ENCODE data around the gene ABCA4. TPM values are rescaled to one million over a fixed set of nuclear protein-coding genes. Genes with fewer than 3 reads are reported as not detected.

ABCA4 gene
- total RNA-seq, 2 donors from 2014 or later = under 0.01 TPM

- intact Hi-C loops (cut with DNase I) = loop anchor here (10.0 kb wide), 1 partner anchor 423 kb away; no protein-coding TSS in a partner anchor
- ATAC-seq = no peak
- Histone ChIP-seq H3K27me3 (no peaks in the 10 kb centered on the region), H3K4me3 (no peak overlapping the region), H3K4me1 (no peaks in the 10 kb centered on the region), H3K9me3 (no peaks in the 10 kb centered on the region), H3K36me3 (replicated peaks in 1 of 2; ENCODE audit: insufficient read depth in 1 of 2, low read depth in 2 of 2) (no peaks in the 10 kb centered on the region), H3K27ac (no peak overlapping the region)
- no peak for DNase-seq
- WGBS, 2 donors = 77 to 85% methylated on average over 5 to 9 of the region's 9 CpGs
- no peak for TF ChIP-seq POLR2A (IDR thresholded peaks at IDR 0.05)
- TF ChIP-seq CTCF (IDR thresholded peaks at IDR 0.05) = no peak
Measured at GRCh38 chr1:94031591-94031990, 89.4 kb downstream of the ABCA4 start.

- H3K9me3 ChIP-seq = no peaks in the 10 kb centered on the region
- H3K36me3 ChIP-seq (replicated peaks in 1 of 2; ENCODE audit: insufficient read depth in 1 of 2, low read depth in 2 of 2) = no peaks in the 10 kb centered on the region
- 91 to 96% methylated on average over 4 of the region's 4 CpGs for WGBS, 2 donors
- H3K27ac ChIP-seq = no peak overlapping the region
- ATAC-seq (no peak), DNase-seq (no peak)
- H3K27me3 ChIP-seq = no peaks in the 10 kb centered on the region
- intact Hi-C loops (cut with DNase I) = loop anchor here (10.0 kb wide), 1 partner anchor 424 kb away; no protein-coding TSS in a partner anchor
- H3K4me1 ChIP-seq = no peaks in the 10 kb centered on the region
- TF ChIP-seq POLR2A (IDR thresholded peaks at IDR 0.05) = no peak
- no peak for TF ChIP-seq CTCF (IDR thresholded peaks at IDR 0.05)
- no peak overlapping the region for H3K4me3 ChIP-seq
Measured at GRCh38 chr1:94031154-94031553, 89.8 kb downstream of the ABCA4 start.

GRCh38 chr1:94029130-94029993, 91.6 kb downstream of the ABCA4 start:
- no peak for DNase-seq
- Histone ChIP-seq H3K4me3 (no peak overlapping the region), H3K36me3 (replicated peaks in 1 of 2; ENCODE audit: insufficient read depth in 1 of 2, low read depth in 2 of 2) (no peaks in the 10 kb centered on the region), H3K27ac (no peak overlapping the region), H3K4me1 (no peaks in the 10 kb centered on the region), H3K9me3 (no peaks in the 10 kb centered on the region), H3K27me3 (no peaks in the 10 kb centered on the region)
- 57 to 77% methylated on average over 2 to 6 of the region's 6 CpGs for WGBS, 2 donors
- intact Hi-C loops (cut with DNase I) = no loop called here
- no peak for ATAC-seq
- TF ChIP-seq POLR2A (IDR thresholded peaks at IDR 0.05) (no peak), CTCF (IDR thresholded peaks at IDR 0.05) (no peak)

- no peaks in the 10 kb centered on the region for H3K36me3 ChIP-seq (replicated peaks in 1 of 2; ENCODE audit: insufficient read depth in 1 of 2, low read depth in 2 of 2)
- no peak for TF ChIP-seq CTCF (IDR thresholded peaks at IDR 0.05)
- no peak for TF ChIP-seq POLR2A (IDR thresholded peaks at IDR 0.05)
- intact Hi-C loops (cut with DNase I) = no loop called here
- H3K4me3 ChIP-seq = no peak overlapping the region
- H3K9me3 ChIP-seq = no peaks in the 10 kb centered on the region
- WGBS, 2 donors = 75% methylated on average over 5 of the region's 5 CpGs
- no peaks in the 10 kb centered on the region for H3K27me3 ChIP-seq
- H3K27ac ChIP-seq = no peak overlapping the region
- no peaks in the 10 kb centered on the region for H3K4me1 ChIP-seq
- no peak for ATAC-seq
- DNase-seq = no peak
Measured at GRCh38 chr1:94027721-94028515, 93.0 kb downstream of the ABCA4 start.
